ENCODE data around the gene PTPN23.

Gene PTPN23

DNA sequence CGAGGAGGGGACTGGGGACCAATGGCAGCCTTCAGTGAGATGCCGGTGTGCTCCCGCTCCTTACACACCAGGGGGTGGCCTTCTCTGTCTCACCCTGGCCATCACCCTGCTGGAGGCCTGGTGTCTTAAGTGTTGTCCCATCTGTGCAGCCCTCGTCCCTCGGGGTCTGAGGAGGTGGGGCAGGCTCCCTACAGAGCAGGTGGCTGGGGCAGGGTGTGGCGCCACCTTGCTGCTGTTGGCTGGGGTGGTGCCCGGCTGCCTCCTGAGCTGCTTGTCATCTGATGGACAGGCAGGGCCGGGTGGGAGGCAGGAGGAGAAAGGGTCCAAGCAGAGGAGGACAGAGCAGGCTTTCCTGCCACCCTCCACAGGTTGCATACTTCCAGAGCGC, 25.9 kb downstream of the PTPN23 start:
- no peak for DNase-seq

DNA sequence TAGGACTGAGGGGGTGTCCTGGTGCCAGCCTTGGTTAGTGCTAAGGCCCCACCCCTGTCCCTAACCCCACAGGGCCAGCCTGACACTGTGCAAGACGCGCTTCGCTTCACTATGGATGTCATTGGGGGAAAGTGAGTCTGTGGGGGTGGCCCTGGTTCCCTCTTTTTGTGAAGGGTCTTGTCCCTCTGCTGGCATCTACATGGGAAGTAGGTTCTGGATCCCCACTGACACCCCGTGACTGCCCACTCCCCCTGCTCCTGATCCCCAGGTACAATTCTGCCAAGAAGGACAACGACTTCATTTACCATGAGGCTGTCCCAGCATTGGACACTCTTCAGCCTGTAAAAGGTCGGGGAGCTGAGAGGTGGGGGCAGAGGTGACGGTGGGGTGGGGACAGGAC, 26.4 kb downstream of the PTPN23 start:
- no peak for DNase-seq

DNA sequence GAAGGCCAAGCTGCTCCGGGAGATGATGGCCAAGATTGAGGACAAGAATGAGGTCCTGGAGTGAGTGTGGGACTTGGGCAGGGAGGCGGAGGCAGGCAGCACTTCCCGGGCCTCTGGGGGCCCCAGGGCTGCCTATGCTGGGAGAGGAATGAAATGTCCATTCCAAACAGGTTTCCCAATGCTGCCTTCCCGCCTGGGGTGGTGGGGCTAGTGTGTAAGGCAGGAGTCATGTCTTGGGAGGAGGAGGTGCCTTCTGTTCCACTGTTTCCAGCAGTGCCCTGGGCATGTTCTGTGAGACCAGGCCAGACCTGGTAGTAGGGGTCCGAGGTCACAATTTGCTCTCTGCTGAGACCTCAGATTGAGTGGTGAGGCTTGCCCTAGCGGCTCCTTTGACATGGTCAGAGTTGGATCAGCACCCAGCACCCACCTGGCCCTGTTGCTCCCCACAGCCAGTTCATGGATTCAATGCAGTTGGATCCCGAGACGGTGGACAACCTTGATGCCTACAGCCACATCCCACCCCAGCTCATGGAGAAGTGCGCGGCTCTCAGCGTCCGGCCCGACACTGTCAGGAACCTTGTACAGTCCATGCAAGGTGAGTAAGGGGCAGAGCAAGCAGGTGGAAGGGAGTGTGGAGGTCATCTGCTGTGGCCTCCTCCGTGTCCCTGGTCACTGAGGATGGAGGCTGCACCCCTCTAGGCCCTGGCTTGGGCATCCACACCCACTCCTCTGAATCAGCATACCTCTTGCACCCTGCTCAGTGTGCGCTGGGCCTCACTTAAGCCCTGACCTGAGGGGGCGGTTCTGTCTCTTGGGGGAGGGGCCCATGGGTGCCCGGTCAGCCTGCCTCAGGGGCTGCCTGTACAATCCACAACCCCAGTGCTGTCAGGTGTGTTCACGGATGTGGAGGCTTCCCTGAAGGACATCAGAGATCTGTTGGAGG, 27.3 kb downstream of the PTPN23 start:
- DNase-seq = no peak

DNA sequence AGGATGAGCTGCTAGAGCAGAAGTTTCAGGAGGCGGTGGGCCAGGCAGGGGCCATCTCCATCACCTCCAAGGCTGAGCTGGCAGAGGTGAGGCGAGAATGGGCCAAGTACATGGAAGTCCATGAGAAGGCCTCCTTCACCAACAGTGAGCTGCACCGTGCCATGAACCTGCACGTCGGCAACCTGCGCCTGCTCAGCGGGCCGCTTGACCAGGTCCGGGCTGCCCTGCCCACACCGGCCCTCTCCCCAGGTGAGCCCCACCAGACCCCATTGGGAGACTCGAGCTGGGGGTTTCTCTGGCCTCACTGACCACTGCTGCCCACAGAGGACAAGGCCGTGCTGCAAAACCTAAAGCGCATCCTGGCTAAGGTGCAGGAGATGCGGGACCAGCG, 28.0 kb downstream of the PTPN23 start:
- DNase-seq = no peak

DNA sequence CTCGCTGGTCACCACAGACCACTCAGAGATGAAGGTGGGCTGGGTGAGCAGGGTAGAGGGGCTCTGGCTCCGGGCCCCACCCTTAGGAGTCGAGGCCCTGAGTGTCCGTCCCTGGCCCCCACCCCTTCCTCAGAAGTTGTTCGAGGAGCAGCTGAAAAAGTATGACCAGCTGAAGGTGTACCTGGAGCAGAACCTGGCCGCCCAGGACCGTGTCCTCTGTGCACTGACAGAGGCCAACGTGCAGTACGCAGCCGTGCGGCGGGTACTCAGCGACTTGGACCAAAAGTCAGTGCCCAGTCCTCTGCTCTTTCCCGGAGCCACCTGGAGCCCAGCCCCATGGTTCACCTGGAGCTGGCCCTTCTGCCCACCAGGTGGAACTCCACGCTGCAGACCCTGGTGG, 28.5 kb downstream of the PTPN23 start:
- no peak for DNase-seq

DNA sequence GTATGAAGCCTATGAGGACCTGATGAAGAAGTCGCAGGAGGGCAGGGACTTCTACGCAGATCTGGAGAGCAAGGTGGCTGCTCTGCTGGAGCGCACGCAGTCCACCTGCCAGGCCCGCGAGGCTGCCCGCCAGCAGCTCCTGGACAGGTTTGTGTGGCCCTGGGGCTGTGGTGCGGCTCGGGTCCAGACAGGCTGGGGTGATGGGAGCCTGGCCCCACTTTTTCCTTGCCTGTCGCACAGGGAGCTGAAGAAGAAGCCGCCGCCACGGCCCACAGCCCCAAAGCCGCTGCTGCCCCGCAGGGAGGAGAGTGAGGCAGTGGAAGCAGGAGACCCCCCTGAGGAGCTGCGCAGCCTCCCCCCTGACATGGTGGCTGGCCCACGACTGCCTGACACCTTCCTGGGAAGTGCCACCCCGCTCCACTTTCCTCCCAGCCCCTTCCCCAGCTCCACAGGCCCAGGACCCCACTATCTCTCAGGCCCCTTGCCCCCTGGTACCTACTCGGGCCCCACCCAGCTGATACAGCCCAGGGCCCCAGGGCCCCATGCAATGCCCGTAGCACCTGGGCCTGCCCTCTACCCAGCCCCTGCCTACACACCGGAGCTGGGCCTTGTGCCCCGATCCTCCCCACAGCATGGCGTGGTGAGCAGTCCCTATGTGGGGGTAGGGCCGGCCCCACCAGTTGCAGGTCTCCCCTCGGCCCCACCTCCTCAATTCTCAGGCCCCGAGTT, 29.0 kb downstream of the PTPN23 start:
- DNase-seq = no peak

DNA sequence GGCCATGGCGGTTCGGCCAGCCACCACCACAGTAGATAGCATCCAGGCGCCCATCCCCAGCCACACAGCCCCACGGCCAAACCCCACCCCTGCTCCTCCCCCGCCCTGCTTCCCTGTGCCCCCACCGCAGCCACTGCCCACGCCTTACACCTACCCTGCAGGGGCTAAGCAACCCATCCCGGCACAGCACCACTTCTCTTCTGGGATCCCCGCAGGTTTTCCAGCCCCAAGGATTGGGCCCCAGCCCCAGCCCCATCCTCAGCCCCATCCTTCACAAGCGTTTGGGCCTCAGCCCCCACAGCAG, 29.5 kb downstream of the PTPN23 start:
- no peak for DNase-seq

DNA sequence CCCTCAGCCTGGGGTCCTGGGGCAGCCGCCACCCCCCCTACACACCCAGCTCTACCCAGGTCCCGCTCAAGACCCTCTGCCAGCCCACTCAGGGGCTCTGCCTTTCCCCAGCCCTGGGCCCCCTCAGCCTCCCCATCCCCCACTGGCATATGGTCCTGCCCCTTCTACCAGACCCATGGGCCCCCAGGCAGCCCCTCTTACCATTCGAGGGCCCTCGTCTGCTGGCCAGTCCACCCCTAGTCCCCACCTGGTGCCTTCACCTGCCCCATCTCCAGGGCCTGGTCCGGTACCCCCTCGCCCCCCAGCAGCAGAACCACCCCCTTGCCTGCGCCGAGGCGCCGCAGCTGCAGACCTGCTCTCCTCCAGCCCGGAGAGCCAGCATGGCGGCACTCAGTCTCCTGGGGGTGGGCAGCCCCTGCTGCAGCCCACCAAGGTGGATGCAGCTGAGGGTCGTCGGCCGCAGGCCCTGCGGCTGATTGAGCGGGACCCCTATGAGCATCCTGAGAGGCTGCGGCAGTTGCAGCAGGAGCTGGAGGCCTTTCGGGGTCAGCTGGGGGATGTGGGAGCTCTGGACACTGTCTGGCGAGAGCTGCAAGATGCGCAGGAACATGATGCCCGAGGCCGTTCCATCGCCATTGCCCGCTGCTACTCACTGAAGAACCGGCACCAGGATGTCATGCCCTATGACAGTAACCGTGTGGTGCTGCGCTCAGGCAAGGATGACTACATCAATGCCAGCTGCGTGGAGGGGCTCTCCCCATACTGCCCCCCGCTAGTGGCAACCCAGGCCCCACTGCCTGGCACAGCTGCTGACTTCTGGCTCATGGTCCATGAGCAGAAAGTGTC, 30.2 kb downstream of the PTPN23 start:
- DNase-seq = no peak

DNA sequence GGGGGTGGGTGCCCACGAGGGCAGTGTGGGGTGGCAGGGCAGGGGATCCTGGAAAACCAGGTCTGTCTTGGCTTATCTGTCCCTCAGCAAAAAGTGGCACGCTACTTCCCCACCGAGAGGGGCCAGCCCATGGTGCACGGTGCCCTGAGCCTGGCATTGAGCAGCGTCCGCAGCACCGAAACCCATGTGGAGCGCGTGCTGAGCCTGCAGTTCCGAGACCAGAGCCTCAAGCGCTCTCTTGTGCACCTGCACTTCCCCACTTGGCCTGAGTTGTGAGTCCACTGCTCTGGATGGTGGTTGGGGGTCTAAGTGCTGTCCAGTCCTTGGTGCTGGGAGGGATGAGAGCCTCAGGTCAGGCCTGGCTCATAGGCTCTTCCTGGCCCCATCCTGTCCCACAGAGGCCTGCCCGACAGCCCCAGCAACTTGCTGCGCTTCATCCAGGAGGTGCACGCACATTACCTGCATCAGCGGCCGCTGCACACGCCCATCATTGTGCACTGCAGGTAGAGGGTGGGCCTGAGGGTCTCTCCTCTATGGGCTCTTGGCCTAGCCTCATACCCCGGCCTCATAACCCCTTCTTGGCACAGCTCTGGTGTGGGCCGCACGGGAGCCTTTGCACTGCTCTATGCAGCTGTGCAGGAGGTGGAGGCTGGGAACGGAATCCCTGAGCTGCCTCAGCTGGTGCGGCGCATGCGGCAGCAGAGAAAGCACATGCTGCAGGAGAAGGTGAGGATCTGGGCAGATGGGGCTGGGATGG, 31.1 kb downstream of the PTPN23 start:
- no peak for DNase-seq

DNA sequence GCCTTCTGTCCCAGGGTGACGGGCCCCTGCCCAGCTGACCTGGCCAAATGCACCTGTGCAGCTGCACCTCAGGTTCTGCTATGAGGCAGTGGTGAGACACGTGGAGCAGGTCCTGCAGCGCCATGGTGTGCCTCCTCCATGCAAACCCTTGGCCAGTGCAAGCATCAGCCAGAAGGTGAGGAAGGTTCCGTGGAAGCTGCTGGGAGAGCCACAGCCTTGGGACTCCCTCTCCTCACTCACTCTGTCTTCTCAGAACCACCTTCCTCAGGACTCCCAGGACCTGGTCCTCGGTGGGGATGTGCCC, 31.6 kb downstream of the PTPN23 start:
- DNase-seq = no peak

DNA sequence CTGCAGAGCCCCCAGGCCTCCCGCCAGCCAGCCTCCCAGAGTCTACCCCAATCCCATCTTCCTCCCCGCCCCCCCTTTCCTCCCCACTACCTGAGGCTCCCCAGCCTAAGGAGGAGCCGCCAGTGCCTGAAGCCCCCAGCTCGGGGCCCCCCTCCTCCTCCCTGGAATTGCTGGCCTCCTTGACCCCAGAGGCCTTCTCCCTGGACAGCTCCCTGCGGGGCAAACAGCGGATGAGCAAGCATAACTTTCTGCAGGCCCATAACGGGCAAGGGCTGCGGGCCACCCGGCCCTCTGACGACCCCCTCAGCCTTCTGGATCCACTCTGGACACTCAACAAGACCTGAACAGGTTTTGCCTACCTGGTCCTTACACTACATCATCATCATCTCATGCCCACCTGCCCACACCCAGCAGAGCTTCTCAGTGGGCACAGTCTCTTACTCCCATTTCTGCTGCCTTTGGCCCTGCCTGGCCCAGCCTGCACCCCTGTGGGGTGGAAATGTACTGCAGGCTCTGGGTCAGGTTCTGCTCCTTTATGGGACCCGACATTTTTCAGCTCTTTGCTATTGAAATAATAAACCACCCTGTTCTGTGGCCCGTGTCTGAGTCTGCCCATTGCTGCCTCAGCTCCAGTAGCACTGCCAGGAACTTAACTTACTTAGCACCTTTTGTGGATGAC, 32.2 kb downstream of the PTPN23 start:
- no peak for DNase-seq

DNA sequence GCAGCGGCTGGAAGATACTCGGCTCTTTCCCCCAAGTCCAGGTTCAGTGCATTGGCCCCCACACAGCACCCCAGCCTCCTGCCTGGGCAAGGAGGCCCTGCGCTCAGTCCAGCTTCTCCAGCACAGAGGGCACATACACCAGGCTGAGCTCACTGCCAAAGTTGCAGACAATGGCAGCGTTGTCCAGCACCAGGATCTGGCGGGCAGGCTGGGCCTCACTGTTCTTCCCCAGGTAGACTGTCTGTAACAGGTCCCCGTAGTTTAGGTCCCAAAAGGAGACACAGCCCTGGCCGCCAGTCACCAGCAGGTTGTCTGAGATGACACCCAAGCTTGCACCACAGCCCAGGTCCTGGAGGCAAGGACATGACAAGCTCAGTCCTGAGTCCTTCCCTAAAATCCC, 32.9 kb downstream of the PTPN23 start:
- DNase-seq = no peak

DNA sequence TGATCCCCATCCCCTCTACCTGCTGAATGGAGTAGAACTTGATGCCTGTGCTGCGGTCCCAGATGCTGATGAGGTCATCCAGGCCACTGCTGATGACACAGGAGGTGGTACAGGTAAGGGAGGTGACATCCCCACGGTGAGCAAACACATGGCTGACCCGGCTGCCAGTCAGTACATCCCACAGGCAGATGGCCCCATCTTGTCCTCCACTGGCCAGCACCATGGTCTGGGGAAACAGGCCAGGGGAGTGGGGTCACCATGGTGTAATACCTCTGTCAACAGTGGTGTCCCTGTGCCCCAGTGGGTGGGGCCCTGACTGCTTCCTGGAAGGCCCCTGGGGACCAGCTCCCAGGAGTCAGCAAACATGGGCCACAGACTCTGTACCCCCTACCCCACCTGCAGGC, 33.3 kb downstream of the PTPN23 start:
- no peak for DNase-seq

DNA sequence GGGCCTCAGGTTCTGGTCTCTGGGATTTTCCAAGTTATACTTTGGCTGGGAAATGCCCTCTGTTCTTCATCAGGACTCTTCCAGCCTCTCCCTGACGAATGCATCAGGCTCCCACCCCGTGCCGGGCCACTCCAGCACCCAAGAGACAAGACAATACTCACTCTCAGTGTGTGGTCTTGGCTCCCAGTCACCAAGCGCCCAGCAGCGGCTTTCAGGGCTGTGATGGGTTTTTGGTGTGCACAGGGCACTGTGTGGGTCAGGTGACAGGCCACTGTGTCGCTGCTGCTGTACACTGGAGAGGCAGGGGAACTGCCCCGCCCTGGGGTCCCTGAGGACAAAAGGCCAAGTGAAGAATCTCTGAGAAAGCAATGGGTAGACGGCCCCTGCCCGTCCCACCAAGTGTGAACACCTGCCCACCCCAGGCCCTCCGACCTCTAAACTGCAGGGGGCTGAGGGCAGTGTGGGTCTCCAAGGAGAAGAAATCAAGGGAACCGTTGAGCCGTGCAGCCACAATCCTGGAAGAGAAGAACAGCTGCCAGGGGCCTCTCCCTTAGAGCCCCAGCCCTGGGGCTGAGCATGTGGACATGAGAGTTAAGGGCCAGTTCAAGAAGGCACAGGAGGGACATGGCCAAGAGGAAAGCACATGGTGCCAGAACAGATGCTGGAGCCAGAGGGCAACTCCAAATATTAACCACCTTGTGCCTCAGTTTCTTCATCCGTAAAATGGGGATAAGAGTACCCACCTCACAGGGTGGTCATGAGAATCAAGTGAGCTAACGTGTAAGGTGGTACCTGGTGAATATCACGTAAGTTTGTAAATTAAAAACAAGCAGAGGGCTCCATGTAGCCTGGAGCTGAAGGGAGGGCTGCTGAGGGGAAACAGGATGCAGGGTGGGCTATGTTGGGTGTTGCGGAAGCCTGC, 34.1 kb downstream of the PTPN23 start:
- no peak for DNase-seq

DNA sequence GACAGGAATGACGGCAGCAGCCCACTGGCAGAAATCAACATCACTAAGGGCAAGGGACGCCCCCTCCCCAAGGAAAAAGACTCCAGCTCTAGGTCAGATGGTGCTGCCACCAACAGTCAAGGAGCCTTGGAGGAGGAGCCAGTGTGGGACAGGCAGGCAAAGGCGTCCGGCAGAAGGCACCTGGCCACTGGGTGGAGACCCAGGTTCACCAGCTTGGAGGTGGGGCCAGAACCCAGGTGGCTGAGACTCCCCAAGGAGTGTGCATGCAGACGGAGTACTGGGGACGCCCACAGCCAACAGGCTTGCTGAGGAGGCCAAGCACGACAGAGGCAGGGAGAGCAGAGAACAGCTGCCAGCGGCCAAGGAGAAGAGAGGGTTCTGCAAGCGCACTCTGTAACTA, 35.2 kb downstream of the PTPN23 start:
- DNase-seq = peak; percentile 2

DNA sequence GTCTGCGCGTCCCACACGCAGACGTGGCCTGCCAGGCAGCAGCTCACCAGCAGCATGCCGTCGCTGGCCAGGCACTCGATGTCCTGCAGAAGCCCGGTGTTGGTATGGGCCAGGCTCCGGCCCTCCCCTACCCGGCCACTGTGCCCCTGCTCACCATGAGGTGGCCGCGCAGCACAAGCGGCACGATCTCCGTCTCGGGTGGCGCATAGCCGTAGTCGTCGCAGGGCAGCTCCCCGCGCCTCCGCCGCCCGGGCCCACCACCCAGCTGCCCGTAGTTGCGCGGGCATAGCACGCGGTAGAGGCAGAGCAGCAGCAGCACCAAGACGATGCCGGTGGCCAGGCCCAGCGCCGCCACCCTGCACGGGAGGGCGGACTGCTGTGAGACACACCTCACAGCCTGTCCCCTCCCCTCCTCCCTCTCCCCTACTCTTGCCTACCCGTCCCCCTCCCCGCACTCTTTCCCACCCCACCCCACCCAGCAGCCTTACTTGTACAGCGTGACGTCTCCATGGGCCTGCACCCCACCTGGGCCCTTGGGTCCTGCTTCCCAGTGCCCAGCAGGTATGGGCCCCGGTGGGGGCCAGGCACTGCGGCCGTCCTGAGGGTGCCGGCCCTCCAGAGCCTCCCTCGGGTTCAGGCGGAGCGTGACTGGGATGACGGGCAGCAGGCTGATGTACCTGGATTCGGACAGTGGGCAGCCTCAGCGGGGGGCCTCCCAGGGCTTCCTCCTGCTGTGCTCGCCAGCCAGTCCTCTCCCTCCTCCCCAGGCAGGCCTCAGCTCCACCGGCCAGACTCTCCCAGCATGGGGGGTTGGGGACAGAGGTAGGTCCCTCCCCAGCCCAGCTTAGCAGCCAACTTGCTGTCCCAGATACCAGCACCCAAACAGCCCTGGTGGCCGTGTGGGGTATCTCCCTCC, 37.6 kb downstream of the PTPN23 start:
- DNase-seq = no peak

DNA sequence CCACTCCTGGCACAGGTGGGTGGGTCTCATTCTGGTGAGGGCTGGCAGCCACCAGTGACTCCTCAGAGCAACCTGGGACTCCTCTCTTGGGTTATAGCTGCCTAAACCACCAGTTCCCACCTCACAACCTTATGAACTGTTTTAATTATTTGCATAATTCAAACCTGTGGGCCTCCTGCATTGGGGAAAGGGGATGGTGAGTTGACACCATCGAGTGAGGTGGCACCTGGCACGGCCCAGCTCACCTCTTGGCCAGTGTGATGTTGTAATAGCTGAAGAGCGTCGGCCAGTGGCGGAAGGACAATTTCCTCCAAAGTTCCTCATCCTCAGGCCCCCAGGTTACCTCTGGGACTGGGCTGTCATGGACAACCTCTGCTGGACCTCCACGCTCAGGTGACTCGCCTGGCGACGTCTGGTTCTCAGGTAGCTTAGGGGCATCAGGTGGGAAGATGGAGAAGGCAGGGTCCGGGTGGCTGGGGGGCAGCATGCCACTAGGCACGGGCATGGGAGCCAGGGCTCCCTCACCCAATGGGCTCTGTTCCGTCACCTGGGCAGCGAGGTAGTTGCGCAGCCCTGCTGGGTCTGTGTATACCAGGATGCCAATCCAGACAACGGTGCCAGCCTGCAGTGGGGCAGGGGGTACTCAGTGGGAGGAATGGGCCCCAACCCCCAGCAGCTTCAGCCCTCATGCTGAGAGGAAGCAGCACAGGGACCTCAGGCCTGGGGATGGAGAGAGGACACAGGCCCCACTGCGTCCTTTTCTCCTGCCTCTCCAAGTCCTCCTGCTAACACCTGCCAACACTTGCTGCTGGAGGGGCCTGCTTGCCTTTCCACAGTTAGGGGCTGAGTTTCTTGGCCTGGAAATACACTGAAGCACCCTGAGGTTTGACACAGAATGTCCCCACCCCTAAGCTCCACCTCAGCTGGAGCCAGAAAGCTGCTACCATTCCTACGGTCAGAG, 38.5 kb downstream of the PTPN23 start:
- no peak for DNase-seq

DNA sequence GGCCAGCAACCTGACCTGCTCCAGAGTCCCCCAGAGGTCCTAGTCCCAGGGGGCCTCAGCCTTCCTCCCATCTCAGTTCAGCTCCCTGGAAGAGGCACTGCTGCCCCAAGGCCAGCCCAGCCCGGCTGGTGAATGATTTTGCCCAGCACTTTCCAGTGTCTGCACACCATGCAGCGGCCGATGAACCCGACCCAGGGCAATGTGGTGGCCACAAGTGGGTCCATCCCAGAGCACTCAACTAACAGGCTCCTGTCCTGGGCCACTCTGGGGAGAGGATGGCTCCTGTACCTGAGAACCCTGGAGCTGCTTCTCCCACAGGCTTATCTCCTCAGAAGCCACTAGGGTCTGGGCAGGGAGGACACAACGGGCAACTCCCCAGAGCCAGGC, 39.2 kb downstream of the PTPN23 start:
- no peak for DNase-seq

Measured in NCI-H187 treated with DMSO at 0.1 percent for 48 hours (cell line).